ENCODE measurements around the gene SHOC1.

GRCh38 chr9:111752455-111752854 is 42.3 kb downstream of the SHOC1 start:
- TF ChIP-seq, protein P1, sequence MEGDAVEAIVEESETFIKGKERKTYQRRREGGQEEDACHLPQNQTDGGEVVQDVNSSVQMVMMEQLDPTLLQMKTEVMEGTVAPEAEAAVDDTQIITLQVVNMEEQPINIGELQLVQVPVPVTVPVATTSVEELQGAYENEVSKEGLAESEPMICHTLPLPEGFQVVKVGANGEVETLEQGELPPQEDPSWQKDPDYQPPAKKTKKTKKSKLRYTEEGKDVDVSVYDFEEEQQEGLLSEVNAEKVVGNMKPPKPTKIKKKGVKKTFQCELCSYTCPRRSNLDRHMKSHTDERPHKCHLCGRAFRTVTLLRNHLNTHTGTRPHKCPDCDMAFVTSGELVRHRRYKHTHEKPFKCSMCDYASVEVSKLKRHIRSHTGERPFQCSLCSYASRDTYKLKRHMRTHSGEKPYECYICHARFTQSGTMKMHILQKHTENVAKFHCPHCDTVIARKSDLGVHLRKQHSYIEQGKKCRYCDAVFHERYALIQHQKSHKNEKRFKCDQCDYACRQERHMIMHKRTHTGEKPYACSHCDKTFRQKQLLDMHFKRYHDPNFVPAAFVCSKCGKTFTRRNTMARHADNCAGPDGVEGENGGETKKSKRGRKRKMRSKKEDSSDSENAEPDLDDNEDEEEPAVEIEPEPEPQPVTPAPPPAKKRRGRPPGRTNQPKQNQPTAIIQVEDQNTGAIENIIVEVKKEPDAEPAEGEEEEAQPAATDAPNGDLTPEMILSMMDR (IDR thresholded peaks at IDR 0.05) = no peak
- no peak for TF ChIP-seq EZH2 (IDR thresholded peaks at IDR 0.05; ENCODE audit: borderline replicate concordance, insufficient read depth, low read depth, low read length, poor library complexity, severe bottlenecking)

All from B cell (primary cell).